ENCODE data around the gene LUZP2.

The LUZP2 gene

GRCh38 chr11:24636291-24636629 lies 139.4 kb downstream of the LUZP2 start:
- no peak for DNase-seq

- DNase-seq: no peak
Observed at GRCh38 chr11:24637520-24637919, 140.7 kb downstream of the LUZP2 start.

- no peak for DNase-seq
Observed at GRCh38 chr11:24642648-24643047, 145.8 kb downstream of the LUZP2 start.

GRCh38 chr11:24645563-24645962 lies 148.7 kb downstream of the LUZP2 start:
- no peak for DNase-seq

GRCh38 chr11:24651873-24652272 lies 155.0 kb downstream of the LUZP2 start:
- DNase-seq: no peak

GRCh38 chr11:24653901-24654300 lies 157.0 kb downstream of the LUZP2 start:
- DNase-seq: no peak

GRCh38 chr11:24661331-24661730 lies 164.5 kb downstream of the LUZP2 start:
- no peak for DNase-seq

GRCh38 chr11:24664399-24664798 lies 167.5 kb downstream of the LUZP2 start:
- DNase-seq: no peak

- no peak for DNase-seq
Observed at GRCh38 chr11:24667353-24667968, 170.6 kb downstream of the LUZP2 start.

- DNase-seq: no peak
Observed at GRCh38 chr11:24678703-24679348, 182.0 kb downstream of the LUZP2 start.

- DNase-seq: no peak
Observed at GRCh38 chr11:24679821-24680351, 183.0 kb downstream of the LUZP2 start.

- DNase-seq: no peak
Observed at GRCh38 chr11:24683583-24683982, 186.7 kb downstream of the LUZP2 start.

- no peak for DNase-seq
Observed at GRCh38 chr11:24685821-24686220, 189.0 kb downstream of the LUZP2 start.

- no peak for DNase-seq
Observed at GRCh38 chr11:24687531-24688147, 190.8 kb downstream of the LUZP2 start.

GRCh38 chr11:24688981-24689380 lies 192.1 kb downstream of the LUZP2 start:
- no peak for DNase-seq

GRCh38 chr11:24697522-24698111 lies 200.8 kb downstream of the LUZP2 start:
- no peak for DNase-seq

- DNase-seq: no peak
Observed at GRCh38 chr11:24704716-24705115, 207.9 kb downstream of the LUZP2 start.

- no peak for DNase-seq
Observed at GRCh38 chr11:24705474-24705873, 208.6 kb downstream of the LUZP2 start.

- DNase-seq: no peak
Observed at GRCh38 chr11:24708616-24709015, 211.8 kb downstream of the LUZP2 start.

- DNase-seq: no peak
Observed at GRCh38 chr11:24709928-24710565, 213.2 kb downstream of the LUZP2 start.

GRCh38 chr11:24714601-24715000 lies 217.7 kb downstream of the LUZP2 start:
- DNase-seq: no peak

- no peak for DNase-seq
Observed at GRCh38 chr11:24716403-24716802, 219.6 kb downstream of the LUZP2 start.

- DNase-seq: no peak
Observed at GRCh38 chr11:24723231-24723630, 226.4 kb downstream of the LUZP2 start.
